Parathyroid adenoma (tissue), 2 donors: ENCODE data around the gene GPATCH2.

Experiments
- H2AFZ ChIP-seq: fragments of 300-600 bp; sonication (generic); one replicate; pipeline ENCODE4 v1.7.0; 2017; ENCODE audit warnings: antibody characterized with exemption, mild to moderate bottlenecking
- H3K27ac ChIP-seq: fragments of 300-600 bp; sonication (generic); one replicate; pipeline ENCODE4 v1.7.0; 2017
- H3K27me3 ChIP-seq: fragments of 300-600 bp; sonication (generic); one replicate; pipeline ENCODE4 v1.7.0; 2017; ENCODE audit warnings: low read length; ENCODE audit not compliant: control insufficient read depth, insufficient read depth
- H3K36me3 ChIP-seq: fragments of 300-600 bp; sonication (generic); one replicate; pipeline ENCODE4 v1.7.0; 2017; ENCODE audit warnings: low read length; ENCODE audit not compliant: control insufficient read depth, insufficient read depth
- H3K4me1 ChIP-seq: fragments of 300-600 bp; sonication (generic); one replicate; pipeline ENCODE4 v1.7.0; 2017; ENCODE audit warnings: control low read depth
- H3K4me2 ChIP-seq: fragments of 300-600 bp; sonication (generic); one replicate; pipeline ENCODE4 v1.7.0; 2017; ENCODE audit warnings: low read length
- H3K4me3 ChIP-seq: fragments of 300-600 bp; sonication (generic); one replicate; pipeline ENCODE4 v1.7.0; 2017; ENCODE audit warnings: low read depth, low read length
- H3K79me2 ChIP-seq: fragments of 300-600 bp; sonication (generic); one replicate; pipeline ENCODE4 v1.7.0; 2017; ENCODE audit warnings: control low read depth
- H3K9ac ChIP-seq: fragments of 300-600 bp; sonication (generic); one replicate; pipeline ENCODE4 v1.7.0; 2017; ENCODE audit warnings: mild to moderate bottlenecking
- H3K9me3 ChIP-seq: fragments of 300-600 bp; sonication (generic); one replicate; pipeline ENCODE4 v1.7.0; 2017; ENCODE audit warnings: low read length; ENCODE audit not compliant: control insufficient read depth
- TF ChIP-seq, protein P1 (sequence below): fragments of 300-600 bp; sonication (generic); IDR thresholded peaks from one replicate; pipeline ENCODE4 v1.7.0; 2017; ENCODE audit warnings: antibody characterized with exemption, mild to moderate bottlenecking
- donor health status: primary hyperparathyroidism.

Gene GPATCH2

DNA sequence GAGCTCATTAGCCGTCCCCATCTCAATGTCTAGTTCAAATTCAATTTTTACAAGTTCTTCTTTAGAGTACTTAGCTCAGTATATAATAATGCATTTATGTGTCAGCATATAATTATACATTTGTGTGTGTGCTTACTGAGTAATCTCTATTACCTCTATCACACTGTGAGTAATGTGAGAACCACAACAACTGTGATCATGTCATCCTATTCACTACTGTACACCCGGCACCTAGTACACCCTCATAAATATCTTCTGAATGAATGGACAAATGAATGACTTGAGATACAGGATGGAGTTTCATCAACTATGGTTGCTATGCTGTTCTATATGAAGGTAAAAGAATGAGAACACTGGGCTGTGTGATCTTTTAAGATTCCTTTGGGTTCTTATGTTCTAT is 124.0 kb downstream of the GPATCH2 start:
- TF ChIP-seq, protein P1, sequence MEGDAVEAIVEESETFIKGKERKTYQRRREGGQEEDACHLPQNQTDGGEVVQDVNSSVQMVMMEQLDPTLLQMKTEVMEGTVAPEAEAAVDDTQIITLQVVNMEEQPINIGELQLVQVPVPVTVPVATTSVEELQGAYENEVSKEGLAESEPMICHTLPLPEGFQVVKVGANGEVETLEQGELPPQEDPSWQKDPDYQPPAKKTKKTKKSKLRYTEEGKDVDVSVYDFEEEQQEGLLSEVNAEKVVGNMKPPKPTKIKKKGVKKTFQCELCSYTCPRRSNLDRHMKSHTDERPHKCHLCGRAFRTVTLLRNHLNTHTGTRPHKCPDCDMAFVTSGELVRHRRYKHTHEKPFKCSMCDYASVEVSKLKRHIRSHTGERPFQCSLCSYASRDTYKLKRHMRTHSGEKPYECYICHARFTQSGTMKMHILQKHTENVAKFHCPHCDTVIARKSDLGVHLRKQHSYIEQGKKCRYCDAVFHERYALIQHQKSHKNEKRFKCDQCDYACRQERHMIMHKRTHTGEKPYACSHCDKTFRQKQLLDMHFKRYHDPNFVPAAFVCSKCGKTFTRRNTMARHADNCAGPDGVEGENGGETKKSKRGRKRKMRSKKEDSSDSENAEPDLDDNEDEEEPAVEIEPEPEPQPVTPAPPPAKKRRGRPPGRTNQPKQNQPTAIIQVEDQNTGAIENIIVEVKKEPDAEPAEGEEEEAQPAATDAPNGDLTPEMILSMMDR: no peak
- Histone ChIP-seq H3K79me2 (no peaks in the 10 kb centered on the region), H3K4me2 (no peak overlapping the region), H3K27ac (no peak overlapping the region), H3K4me3 (no peak overlapping the region), H3K9ac (no peak overlapping the region), H3K4me1 (no peaks in the 10 kb centered on the region), H2AFZ (no peak overlapping the region), H3K27me3 (no peaks in the 10 kb centered on the region), H3K9me3 (no peaks in the 10 kb centered on the region), H3K36me3 (no peaks in the 10 kb centered on the region)

DNA sequence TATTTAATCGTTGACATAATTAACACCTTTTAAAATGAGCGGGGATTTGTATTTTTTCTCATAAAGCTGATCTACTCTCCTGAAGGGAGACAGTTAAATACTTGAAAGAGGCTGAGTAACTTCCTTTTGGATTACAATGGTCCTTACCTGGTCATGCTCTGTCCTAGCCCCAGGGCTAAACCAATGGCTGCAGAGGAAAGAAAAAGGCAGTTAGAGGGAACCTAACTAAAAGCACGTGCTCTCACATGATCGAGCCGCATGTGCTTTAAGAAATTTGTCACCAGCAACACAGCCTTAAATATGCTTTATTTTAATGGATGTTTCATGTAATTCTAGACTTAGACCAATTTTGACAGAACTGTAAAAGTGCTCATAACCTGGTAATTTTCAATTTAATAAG is 132.7 kb downstream of the GPATCH2 start:
- no peaks in the 10 kb centered on the region for H3K27me3 ChIP-seq
- no peak overlapping the region for H3K4me2 ChIP-seq
- H3K9me3 ChIP-seq: no peaks in the 10 kb centered on the region
- H3K4me1 ChIP-seq: no peaks in the 10 kb centered on the region
- no peak overlapping the region for H3K9ac ChIP-seq
- H2AFZ ChIP-seq: no peak overlapping the region
- H3K36me3 ChIP-seq: no peaks in the 10 kb centered on the region
- no peak overlapping the region for H3K27ac ChIP-seq
- TF ChIP-seq, protein P1: no peak
- no peaks in the 10 kb centered on the region for H3K79me2 ChIP-seq
- no peak overlapping the region for H3K4me3 ChIP-seq

DNA sequence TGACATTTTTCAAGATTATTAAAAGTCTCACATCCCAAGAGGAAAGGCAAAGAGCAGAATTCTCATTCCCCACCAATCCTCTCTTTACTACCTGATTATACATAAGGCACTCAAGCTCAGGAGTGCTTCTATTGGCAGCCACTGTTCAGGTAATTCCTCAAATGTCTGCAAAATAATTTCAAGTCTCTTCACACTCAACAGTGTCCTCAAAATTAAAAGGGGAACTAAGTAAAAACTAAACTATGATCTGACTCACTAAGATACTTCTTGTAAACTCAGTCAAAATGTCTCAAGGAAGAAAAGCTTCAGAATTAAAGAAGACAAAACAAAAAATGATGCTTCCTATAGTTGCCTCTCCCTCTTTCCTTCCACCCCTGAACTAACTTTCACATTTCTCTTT is 135.6 kb downstream of the GPATCH2 start:
- H3K4me3 ChIP-seq: no peak overlapping the region
- TF ChIP-seq, protein P1: no peak
- no peak overlapping the region for H3K27ac ChIP-seq
- no peaks in the 10 kb centered on the region for H3K27me3 ChIP-seq
- no peak overlapping the region for H3K4me2 ChIP-seq
- no peak overlapping the region for H2AFZ ChIP-seq
- no peaks in the 10 kb centered on the region for H3K36me3 ChIP-seq
- no peaks in the 10 kb centered on the region for H3K79me2 ChIP-seq
- H3K9me3 ChIP-seq: no peaks in the 10 kb centered on the region
- no peak overlapping the region for H3K9ac ChIP-seq
- H3K4me1 ChIP-seq: no peaks in the 10 kb centered on the region

DNA sequence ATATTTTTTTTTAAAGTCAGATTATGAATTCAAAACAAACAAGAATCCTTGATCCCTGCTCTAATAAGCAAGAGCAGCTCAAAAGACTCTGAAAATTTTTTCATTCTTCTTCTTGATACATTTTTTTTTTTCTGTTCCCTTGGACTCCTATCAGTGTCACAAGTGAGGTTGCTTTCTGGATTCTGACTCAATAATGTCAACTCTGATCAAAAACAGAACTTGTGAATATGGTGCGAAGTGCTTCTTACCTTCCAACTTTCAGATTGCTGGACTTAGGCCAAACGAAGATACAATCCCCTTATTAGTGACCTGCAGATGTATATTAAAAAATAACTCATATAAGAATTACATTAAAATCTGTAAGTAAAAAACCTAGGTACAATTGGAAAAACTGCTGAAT is 136.1 kb downstream of the GPATCH2 start:
- Histone ChIP-seq H3K27ac (no peak overlapping the region), H3K27me3 (no peaks in the 10 kb centered on the region), H3K36me3 (no peaks in the 10 kb centered on the region), H3K4me1 (no peaks in the 10 kb centered on the region), H3K9ac (no peak overlapping the region), H3K4me3 (no peak overlapping the region), H3K79me2 (no peaks in the 10 kb centered on the region), H3K4me2 (no peak overlapping the region), H3K9me3 (no peaks in the 10 kb centered on the region), H2AFZ (no peak overlapping the region)
- TF ChIP-seq, protein P1: no peak

DNA sequence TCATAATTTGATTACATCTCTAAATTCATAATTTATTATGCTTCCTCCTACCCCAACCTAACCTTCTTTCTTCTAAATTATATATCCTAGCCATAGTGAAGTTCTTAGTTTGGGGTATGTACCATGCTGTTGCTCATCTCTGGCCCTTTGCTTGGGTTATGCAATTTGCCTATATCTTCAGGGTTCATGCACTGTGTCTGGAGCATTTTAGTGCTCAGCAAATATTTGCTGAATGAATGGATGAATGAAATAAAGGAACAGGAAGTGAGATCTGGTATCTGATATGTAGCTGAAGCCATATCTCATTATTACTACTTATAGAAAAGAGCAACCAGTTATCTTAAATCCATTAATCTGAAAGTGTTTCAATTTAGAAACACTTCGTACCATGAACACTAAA is 137.6 kb downstream of the GPATCH2 start:
- TF ChIP-seq, protein P1: no peak
- H3K9ac ChIP-seq: no peak overlapping the region
- no peaks in the 10 kb centered on the region for H3K9me3 ChIP-seq
- no peak overlapping the region for H3K4me2 ChIP-seq
- no peaks in the 10 kb centered on the region for H3K79me2 ChIP-seq
- no peaks in the 10 kb centered on the region for H3K27me3 ChIP-seq
- H3K36me3 ChIP-seq: no peaks in the 10 kb centered on the region
- H3K4me3 ChIP-seq: no peak overlapping the region
- no peak overlapping the region for H3K27ac ChIP-seq
- no peaks in the 10 kb centered on the region for H3K4me1 ChIP-seq
- H2AFZ ChIP-seq: no peak overlapping the region
